RWPE1 (cell line): Measurements from ENCODE around the gene TFCP2L1.

ENCODE experiments used
- CTCF ChIA-PET: fragments of 350-600 bp; sonication (Branson Sonifier 250); formaldehyde crosslinking; extraction: SDS; loops from one replicate; lab custom pipeline; 2021; lab: Yijun Ruan, JAX
- POLR2A ChIA-PET: fragments of 400-600 bp; formaldehyde crosslinking; extraction: SDS; loops from one replicate; lab custom pipeline; 2020; ENCODE audit warnings: antibody characterized with exemption; ENCODE audit not compliant: low non-redundant PET; lab: Yijun Ruan, JAX
- DNase-seq: peaks from one replicate; pipeline ENCODE4 v3.0.0; 2012; ENCODE audit warnings: low spot score
- H3K27ac ChIP-seq: fragments of 450-650 bp; 2 replicates; pipeline ENCODE4 v1.5.1; 2017
- CTCF ChIP-seq: fragments of 450-650 bp; conservative IDR thresholded peaks from 2 replicates; pipeline ENCODE4 v1.5.1; 2017; ENCODE audit warnings: low read depth, mild to moderate bottlenecking

Gene TFCP2L1

GRCh38 chr2:121172456-121172855 lies 112.5 kb downstream of the TFCP2L1 start:
- peak overlapping the region; percentile 93 for H3K27ac ChIP-seq
- ChIA-PET POLR2A (no interaction called here), CTCF (interaction anchor here (0.6 kb wide), 1 partner anchor 8 kb away, joined by 3 read pairs; no protein-coding TSS in a partner anchor)
- no peak for DNase-seq
- no peak for TF ChIP-seq CTCF

- POLR2A ChIA-PET = no interaction called here
- CTCF ChIA-PET = interaction anchor here (0.6 kb wide), 1 partner anchor 541 kb away, joined by 3 read pairs; no protein-coding TSS in a partner anchor
- no peak for TF ChIP-seq CTCF
- H3K27ac ChIP-seq = no peak overlapping the region
- DNase-seq = no peak
Measured at GRCh38 chr2:121171625-121172119, 113.3 kb downstream of the TFCP2L1 start.

GRCh38 chr2:121170577-121170976 lies 114.4 kb downstream of the TFCP2L1 start:
- DNase-seq = no peak
- no peak for TF ChIP-seq CTCF
- ChIA-PET CTCF (no interaction called here), POLR2A (no interaction called here)
- H3K27ac ChIP-seq = no peak overlapping the region

GRCh38 chr2:121167411-121167810 lies 117.6 kb downstream of the TFCP2L1 start:
- ChIA-PET CTCF (interaction anchor here (0.7 kb wide), 1 partner anchor 225 kb away, joined by 4 read pairs; no protein-coding TSS in a partner anchor), POLR2A (no interaction called here)
- DNase-seq = no peak
- no peak overlapping the region for H3K27ac ChIP-seq
- TF ChIP-seq CTCF = no peak
